Gastroesophageal sphincter (tissue), 3 donors: Measurements from ENCODE around the gene RCOR3.

Experiments
- EP300 ChIP-seq: sonication (generic); formaldehyde crosslinking; IDR thresholded peaks from one replicate; pipeline ENCODE4 v1.6.1; 2017; ENCODE audit warnings: antibody characterized with exemption, mild to moderate bottlenecking
- POLR2A ChIP-seq, 2 donors: fragments of 450-650 bp; IDR thresholded peaks; one replicate each; pipeline ENCODE4 v1.6.1; 2017; ENCODE audit warnings: antibody characterized with exemption in 2 of 2, mild to moderate bottlenecking in 2 of 2, moderate library complexity in 1 of 2
- POLR2AphosphoS5 ChIP-seq: sonication (generic); formaldehyde crosslinking; IDR thresholded peaks from one replicate; pipeline ENCODE4 v1.6.1; 2017; ENCODE audit warnings: antibody characterized with exemption
- TF ChIP-seq, protein P1 (sequence below), 4 experiments: fragments of 200-600 bp in 2 of 4; fragments of 450-650 bp in 2 of 4; sonication (generic) in 1 of 4; IDR thresholded peaks; one replicate each; pipeline ENCODE4 v1.5.1; 2017 to 2019; ENCODE audit warnings: antibody characterized with exemption in 4 of 4, mild to moderate bottlenecking in 2 of 4, moderate library complexity in 2 of 4

DNA sequence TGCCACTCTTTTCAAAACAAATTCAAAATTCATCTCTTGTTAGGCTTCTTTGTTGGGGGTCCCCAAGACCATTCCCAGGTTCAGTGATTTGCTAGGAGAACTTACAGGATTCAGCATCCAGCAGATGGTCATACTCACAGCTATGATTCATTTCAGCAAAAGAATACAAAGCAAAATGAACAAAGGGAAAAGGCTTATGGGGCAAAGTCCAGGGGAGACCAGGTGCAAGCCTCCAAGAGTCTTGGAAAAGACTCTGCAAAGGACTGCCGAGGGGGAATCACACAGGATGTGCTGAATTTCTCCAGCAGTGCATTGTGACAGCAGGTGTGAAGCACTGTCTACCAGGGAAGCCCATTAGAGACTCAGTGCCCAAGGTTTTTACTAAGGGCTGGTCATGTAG is 74.7 kb downstream of the RCOR3 start:
- TF ChIP-seq POLR2AphosphoS5 (no peak), POLR2A (IDR thresholded peaks at IDR 0.05) (no peak), EP300 (no peak)
- TF ChIP-seq, protein P1, sequence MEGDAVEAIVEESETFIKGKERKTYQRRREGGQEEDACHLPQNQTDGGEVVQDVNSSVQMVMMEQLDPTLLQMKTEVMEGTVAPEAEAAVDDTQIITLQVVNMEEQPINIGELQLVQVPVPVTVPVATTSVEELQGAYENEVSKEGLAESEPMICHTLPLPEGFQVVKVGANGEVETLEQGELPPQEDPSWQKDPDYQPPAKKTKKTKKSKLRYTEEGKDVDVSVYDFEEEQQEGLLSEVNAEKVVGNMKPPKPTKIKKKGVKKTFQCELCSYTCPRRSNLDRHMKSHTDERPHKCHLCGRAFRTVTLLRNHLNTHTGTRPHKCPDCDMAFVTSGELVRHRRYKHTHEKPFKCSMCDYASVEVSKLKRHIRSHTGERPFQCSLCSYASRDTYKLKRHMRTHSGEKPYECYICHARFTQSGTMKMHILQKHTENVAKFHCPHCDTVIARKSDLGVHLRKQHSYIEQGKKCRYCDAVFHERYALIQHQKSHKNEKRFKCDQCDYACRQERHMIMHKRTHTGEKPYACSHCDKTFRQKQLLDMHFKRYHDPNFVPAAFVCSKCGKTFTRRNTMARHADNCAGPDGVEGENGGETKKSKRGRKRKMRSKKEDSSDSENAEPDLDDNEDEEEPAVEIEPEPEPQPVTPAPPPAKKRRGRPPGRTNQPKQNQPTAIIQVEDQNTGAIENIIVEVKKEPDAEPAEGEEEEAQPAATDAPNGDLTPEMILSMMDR (IDR thresholded peaks at IDR 0.05): no peak
